NOMO-1 treated with DMSO at 0.1 percent for 48 hours (cell line): Measurements from ENCODE around the gene NR2C2.

Source experiments
- DNase-seq: peaks from one replicate; lab custom pipeline; 2025; ENCODE audit not compliant: unreplicated experiment; lab: John Stamatoyannopoulos, UW

NR2C2 gene

GRCh38 chr3:15014606-15015328, 67.4 kb downstream of the NR2C2 start:
- DNase-seq = no peak

GRCh38 chr3:15015456-15015855, 68.1 kb downstream of the NR2C2 start:
- DNase-seq = no peak

- no peak for DNase-seq
These were observed 69.8 kb downstream of the NR2C2 start for GRCh38 chr3:15017191-15017590.

GRCh38 chr3:15023249-15023648, 75.9 kb downstream of the NR2C2 start:
- no peak for DNase-seq

- no peak for DNase-seq
These were observed 76.3 kb downstream of the NR2C2 start for GRCh38 chr3:15023719-15024118.

GRCh38 chr3:15029625-15030024, 82.2 kb downstream of the NR2C2 start:
- DNase-seq = no peak

GRCh38 chr3:15032650-15033049, 85.3 kb downstream of the NR2C2 start:
- no peak for DNase-seq

- DNase-seq = no peak
These were observed 85.7 kb downstream of the NR2C2 start for GRCh38 chr3:15033103-15033502.

GRCh38 chr3:15038306-15038705, 90.9 kb downstream of the NR2C2 start:
- DNase-seq = no peak

- no peak for DNase-seq
These were observed 93.5 kb downstream of the NR2C2 start for GRCh38 chr3:15040844-15041243.

GRCh38 chr3:15041950-15042349, 94.6 kb downstream of the NR2C2 start:
- DNase-seq = no peak

- no peak for DNase-seq
These were observed 95.6 kb downstream of the NR2C2 start for GRCh38 chr3:15042936-15043335.

GRCh38 chr3:15043408-15044171, 96.2 kb downstream of the NR2C2 start:
- no peak for DNase-seq

GRCh38 chr3:15044326-15044725, 96.9 kb downstream of the NR2C2 start:
- no peak for DNase-seq

- no peak for DNase-seq
These were observed 98.3 kb downstream of the NR2C2 start for GRCh38 chr3:15045667-15046066.

- no peak for DNase-seq
These were observed 102.2 kb downstream of the NR2C2 start for GRCh38 chr3:15049584-15049983.

- DNase-seq = peak; percentile 34
These were observed 103.2 kb downstream of the NR2C2 start for GRCh38 chr3:15050405-15051092.

- peak; percentile 33 for DNase-seq
These were observed 104.1 kb downstream of the NR2C2 start for GRCh38 chr3:15051531-15051930.

GRCh38 chr3:15052335-15053242, 105.2 kb downstream of the NR2C2 start:
- DNase-seq = no peak

GRCh38 chr3:15053541-15053940, 106.2 kb downstream of the NR2C2 start:
- DNase-seq = no peak

- DNase-seq = no peak
These were observed 107.7 kb downstream of the NR2C2 start for GRCh38 chr3:15055019-15055557.
